Measurements from ENCODE around the gene LRRC8C.

Gene LRRC8C

DNA sequence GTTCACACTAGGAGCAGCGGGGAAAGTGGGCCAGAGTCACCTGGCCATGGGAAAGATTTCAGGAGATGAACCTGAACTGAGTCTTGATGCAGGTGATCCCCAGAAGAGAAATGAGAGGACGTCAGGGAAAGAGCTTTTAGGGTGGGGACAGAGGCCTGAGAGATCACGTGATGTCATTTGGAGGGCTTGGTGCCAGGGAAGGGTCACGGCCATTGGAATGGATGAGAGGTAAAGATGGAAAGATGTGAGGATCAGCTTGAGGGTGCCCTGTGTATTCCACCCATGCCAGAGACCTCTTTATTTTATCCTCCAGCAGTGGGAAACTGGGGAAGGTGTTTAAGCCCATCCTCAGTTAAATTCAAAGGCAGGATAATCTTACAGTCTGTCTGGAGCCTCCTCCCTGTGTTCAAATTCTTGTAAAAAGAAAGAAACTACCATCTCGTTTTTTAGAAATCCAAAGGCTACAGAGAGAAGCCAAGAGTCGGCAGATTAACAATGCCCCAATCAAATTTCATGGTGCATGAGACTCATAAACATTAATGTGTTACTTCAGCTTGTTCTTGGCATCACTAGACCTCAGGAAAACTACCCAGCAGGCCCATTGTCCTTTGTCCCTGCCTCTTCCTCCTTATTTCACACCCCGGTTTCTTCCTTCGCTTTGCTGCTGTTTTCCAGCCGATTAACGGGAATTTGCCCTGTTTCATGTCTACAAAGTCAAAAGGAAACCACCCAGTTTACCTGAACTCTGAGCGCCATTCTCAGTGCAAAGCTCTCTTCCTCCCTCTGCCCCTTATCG, 94.8 kb downstream of the LRRC8C start:
- TF ChIP-seq EZH2phosphoT487 (conservative IDR thresholded peaks at IDR 0.05; ENCODE audit: low read length): no peak
- TF ChIP-seq, protein P1, sequence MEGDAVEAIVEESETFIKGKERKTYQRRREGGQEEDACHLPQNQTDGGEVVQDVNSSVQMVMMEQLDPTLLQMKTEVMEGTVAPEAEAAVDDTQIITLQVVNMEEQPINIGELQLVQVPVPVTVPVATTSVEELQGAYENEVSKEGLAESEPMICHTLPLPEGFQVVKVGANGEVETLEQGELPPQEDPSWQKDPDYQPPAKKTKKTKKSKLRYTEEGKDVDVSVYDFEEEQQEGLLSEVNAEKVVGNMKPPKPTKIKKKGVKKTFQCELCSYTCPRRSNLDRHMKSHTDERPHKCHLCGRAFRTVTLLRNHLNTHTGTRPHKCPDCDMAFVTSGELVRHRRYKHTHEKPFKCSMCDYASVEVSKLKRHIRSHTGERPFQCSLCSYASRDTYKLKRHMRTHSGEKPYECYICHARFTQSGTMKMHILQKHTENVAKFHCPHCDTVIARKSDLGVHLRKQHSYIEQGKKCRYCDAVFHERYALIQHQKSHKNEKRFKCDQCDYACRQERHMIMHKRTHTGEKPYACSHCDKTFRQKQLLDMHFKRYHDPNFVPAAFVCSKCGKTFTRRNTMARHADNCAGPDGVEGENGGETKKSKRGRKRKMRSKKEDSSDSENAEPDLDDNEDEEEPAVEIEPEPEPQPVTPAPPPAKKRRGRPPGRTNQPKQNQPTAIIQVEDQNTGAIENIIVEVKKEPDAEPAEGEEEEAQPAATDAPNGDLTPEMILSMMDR (IDR thresholded peaks at IDR 0.05; ENCODE audit: insufficient read depth, low read length, poor library complexity, severe bottlenecking): no peak
- H3K4me2 ChIP-seq (ENCODE audit: low read depth, low read length, poor library complexity, severe bottlenecking): no peak overlapping the region
- no peaks in the 10 kb centered on the region for H4K20me1 ChIP-seq (ENCODE audit: low read depth, low read length)
- H3K9me2 ChIP-seq (replicated peaks; ENCODE audit: insufficient read depth, low read length): no peaks in the 10 kb centered on the region
- H3K9ac ChIP-seq (ENCODE audit: low read length): no peak overlapping the region
- H3K79me2 ChIP-seq (ENCODE audit: insufficient read depth, low read length): no peaks in the 10 kb centered on the region
- no peaks in the 10 kb centered on the region for H3F3A ChIP-seq (ENCODE audit: insufficient read depth)
- no peak overlapping the region for H3K27ac ChIP-seq (ENCODE audit: low read depth, low read length)
- no peak overlapping the region for H3K4me3 ChIP-seq (ENCODE audit: insufficient read depth, low read length, poor library complexity, severe bottlenecking)
- no peaks in the 10 kb centered on the region for H3K36me3 ChIP-seq (ENCODE audit: low read length)
- no peaks in the 10 kb centered on the region for H3K9me3 ChIP-seq (ENCODE audit: insufficient read depth, low read length)
- no peak overlapping the region for H2AFZ ChIP-seq (ENCODE audit: low read depth, low read length, severe bottlenecking)
- no peaks in the 10 kb centered on the region for H3K27me3 ChIP-seq (ENCODE audit: low read length)

- Histone ChIP-seq H3K9me3 (ENCODE audit: insufficient read depth, low read length) (no peaks in the 10 kb centered on the region), H3K4me3 (ENCODE audit: insufficient read depth, low read length, poor library complexity, severe bottlenecking) (no peak overlapping the region), H3K79me2 (ENCODE audit: insufficient read depth, low read length) (no peaks in the 10 kb centered on the region), H4K20me1 (ENCODE audit: low read depth, low read length) (no peaks in the 10 kb centered on the region), H3K27ac (ENCODE audit: low read depth, low read length) (no peak overlapping the region), H3K9ac (ENCODE audit: low read length) (no peak overlapping the region), H2AFZ (ENCODE audit: low read depth, low read length, severe bottlenecking) (no peak overlapping the region), H3K27me3 (ENCODE audit: low read length) (no peaks in the 10 kb centered on the region), H3K36me3 (ENCODE audit: low read length) (no peaks in the 10 kb centered on the region), H3K9me2 (replicated peaks; ENCODE audit: insufficient read depth, low read length) (no peaks in the 10 kb centered on the region), H3K4me2 (ENCODE audit: low read depth, low read length, poor library complexity, severe bottlenecking) (no peak overlapping the region), H3F3A (ENCODE audit: insufficient read depth) (no peaks in the 10 kb centered on the region)
- TF ChIP-seq, protein P1 (IDR thresholded peaks at IDR 0.05; ENCODE audit: insufficient read depth, low read length, poor library complexity, severe bottlenecking): no peak
- no peak for TF ChIP-seq EZH2phosphoT487 (conservative IDR thresholded peaks at IDR 0.05; ENCODE audit: low read length)
Observed at GRCh38 chr1:89728381-89728780, 95.5 kb downstream of the LRRC8C start.

DNA sequence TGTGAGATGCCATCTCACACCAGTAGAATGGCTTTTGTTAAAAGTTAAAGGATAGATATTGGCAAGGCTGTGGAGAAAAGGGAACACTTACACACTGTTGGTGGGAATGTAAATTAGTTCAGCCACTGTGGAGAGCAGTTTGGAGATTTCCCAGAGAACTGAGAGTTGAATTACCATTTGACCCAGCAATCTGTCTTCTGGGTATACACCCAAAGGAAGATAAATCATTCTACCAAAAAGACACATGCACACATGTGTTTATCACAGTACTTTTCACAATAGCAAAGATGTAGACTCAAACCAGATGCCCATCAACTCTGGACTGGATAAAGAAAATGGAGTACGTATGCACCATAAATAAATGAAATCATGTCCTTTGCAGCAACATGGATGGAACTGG, 99.3 kb downstream of the LRRC8C start:
- Histone ChIP-seq H3K27me3 (ENCODE audit: low read length) (no peaks in the 10 kb centered on the region), H3K9me2 (replicated peaks; ENCODE audit: insufficient read depth, low read length) (no peaks in the 10 kb centered on the region), H3K36me3 (ENCODE audit: low read length) (no peaks in the 10 kb centered on the region), H2AFZ (ENCODE audit: low read depth, low read length, severe bottlenecking) (no peak overlapping the region), H3K9me3 (ENCODE audit: insufficient read depth, low read length) (no peaks in the 10 kb centered on the region), H3K27ac (ENCODE audit: low read depth, low read length) (no peak overlapping the region), H4K20me1 (ENCODE audit: low read depth, low read length) (no peaks in the 10 kb centered on the region), H3K4me2 (ENCODE audit: low read depth, low read length, poor library complexity, severe bottlenecking) (no peak overlapping the region), H3K79me2 (ENCODE audit: insufficient read depth, low read length) (no peaks in the 10 kb centered on the region), H3F3A (ENCODE audit: insufficient read depth) (no peaks in the 10 kb centered on the region), H3K4me3 (ENCODE audit: insufficient read depth, low read length, poor library complexity, severe bottlenecking) (no peak overlapping the region), H3K9ac (ENCODE audit: low read length) (no peak overlapping the region)
- TF ChIP-seq, protein P1 (IDR thresholded peaks at IDR 0.05; ENCODE audit: insufficient read depth, low read length, poor library complexity, severe bottlenecking): no peak
- TF ChIP-seq EZH2phosphoT487 (conservative IDR thresholded peaks at IDR 0.05; ENCODE audit: low read length): no peak
